HG03066 (cell line): ENCODE data around the gene ELOVL3.
"Not testable (repeated sequence)": the region's sequence is repeated elsewhere in the genome, so short reads cannot be mapped to it uniquely, and the experiment has no call there.

Experiments
- ATAC-seq: cut with Tn5 transposase; IDR thresholded peaks from one replicate; pipeline ENCODE4 v1.9.1; 2021; ENCODE audit warnings: low read depth; ENCODE audit not compliant: unreplicated experiment

Gene ELOVL3

GRCh38 chr10:102246261-102246660 is 20.2 kb downstream of the ELOVL3 start:
- ATAC-seq, result no peak

GRCh38 chr10:102247734-102248133 is 21.6 kb downstream of the ELOVL3 start:
- ATAC-seq, result no peak

- not testable (repeated sequence) for ATAC-seq
Observed at GRCh38 chr10:102252508-102252907, 26.4 kb downstream of the ELOVL3 start.

- no peak for ATAC-seq
Observed at GRCh38 chr10:102254426-102254825, 28.3 kb downstream of the ELOVL3 start.

- no peak for ATAC-seq
Observed at GRCh38 chr10:102255404-102255803, 29.3 kb downstream of the ELOVL3 start.

- ATAC-seq, result no peak
Observed at GRCh38 chr10:102261196-102261595, 35.1 kb downstream of the ELOVL3 start.

- ATAC-seq, result no peak
Observed at GRCh38 chr10:102261842-102262241, 35.7 kb downstream of the ELOVL3 start.

- no peak for ATAC-seq
Observed at GRCh38 chr10:102262744-102263370, 36.8 kb downstream of the ELOVL3 start.

- ATAC-seq, result no peak
Observed at GRCh38 chr10:102264371-102264770, 38.3 kb downstream of the ELOVL3 start.

- no peak for ATAC-seq
Observed at GRCh38 chr10:102266670-102267069, 40.6 kb downstream of the ELOVL3 start.

GRCh38 chr10:102267748-102268147 is 41.6 kb downstream of the ELOVL3 start:
- no peak for ATAC-seq

GRCh38 chr10:102268375-102268888 is 42.3 kb downstream of the ELOVL3 start:
- ATAC-seq, result no peak

GRCh38 chr10:102269017-102269416 is 42.9 kb downstream of the ELOVL3 start:
- ATAC-seq, result no peak

- no peak for ATAC-seq
Observed at GRCh38 chr10:102274062-102274461, 48.0 kb downstream of the ELOVL3 start.

- ATAC-seq, result no peak
Observed at GRCh38 chr10:102275343-102275742, 49.2 kb downstream of the ELOVL3 start.

- ATAC-seq, result no peak
Observed at GRCh38 chr10:102279104-102279503, 53.0 kb downstream of the ELOVL3 start.
